ENCODE results near the gene CES4A. TPM values are rescaled to one million over a fixed set of nuclear protein-coding genes. Genes with fewer than 3 reads are reported as not detected.

CES4A gene
- total and polyA plus RNA-seq, 12 donors: 3.8 to 20.6 (median 6.2) TPM

DNA sequence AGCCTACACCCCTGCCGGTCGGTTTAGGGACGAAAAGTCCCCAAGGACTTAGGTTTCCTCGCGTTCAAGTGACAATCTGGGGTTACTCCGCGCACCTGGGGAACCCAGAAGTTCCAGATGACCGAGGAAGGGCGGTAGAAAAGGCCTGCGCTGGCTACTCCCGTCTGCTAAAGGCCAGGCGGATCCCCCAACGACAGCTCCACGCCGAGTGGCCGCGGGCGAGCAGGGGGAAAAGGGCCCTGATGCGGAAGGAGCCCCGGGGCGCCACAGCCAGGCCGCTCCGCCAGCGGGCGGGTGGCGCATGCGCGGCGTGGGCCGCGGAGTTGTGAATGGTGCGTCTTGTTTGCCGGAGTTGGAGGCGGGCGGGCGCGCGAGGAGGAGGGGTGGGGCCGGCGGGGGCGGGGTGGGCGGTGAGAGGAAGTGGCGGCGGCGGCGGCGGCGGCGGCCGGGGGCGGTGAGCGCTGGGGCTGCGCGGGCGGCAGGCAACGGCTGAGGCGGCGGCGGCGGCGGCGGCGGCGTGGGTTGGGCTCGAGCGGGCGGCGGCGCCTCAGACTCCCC is 40.4 kb downstream of the CES4A start, which contains the start of gene CBFB:
Gene CBFB (plus strand): TSS at position 454 of the 558 bp plus-strand sequence. CDS start 259 bp downstream, outside the sequence.
- H3K27me3 ChIP-seq: no peaks in the 10 kb centered on the region
- ATAC-seq (peak; percentile 90 to 95 (median 94)), DNase-seq (peak; percentile 91 to 94)
- WGBS, 2 donors: 1% methylated on average over 47 to 67 of the region's 69 CpGs
- TF ChIP-seq, protein P1, sequence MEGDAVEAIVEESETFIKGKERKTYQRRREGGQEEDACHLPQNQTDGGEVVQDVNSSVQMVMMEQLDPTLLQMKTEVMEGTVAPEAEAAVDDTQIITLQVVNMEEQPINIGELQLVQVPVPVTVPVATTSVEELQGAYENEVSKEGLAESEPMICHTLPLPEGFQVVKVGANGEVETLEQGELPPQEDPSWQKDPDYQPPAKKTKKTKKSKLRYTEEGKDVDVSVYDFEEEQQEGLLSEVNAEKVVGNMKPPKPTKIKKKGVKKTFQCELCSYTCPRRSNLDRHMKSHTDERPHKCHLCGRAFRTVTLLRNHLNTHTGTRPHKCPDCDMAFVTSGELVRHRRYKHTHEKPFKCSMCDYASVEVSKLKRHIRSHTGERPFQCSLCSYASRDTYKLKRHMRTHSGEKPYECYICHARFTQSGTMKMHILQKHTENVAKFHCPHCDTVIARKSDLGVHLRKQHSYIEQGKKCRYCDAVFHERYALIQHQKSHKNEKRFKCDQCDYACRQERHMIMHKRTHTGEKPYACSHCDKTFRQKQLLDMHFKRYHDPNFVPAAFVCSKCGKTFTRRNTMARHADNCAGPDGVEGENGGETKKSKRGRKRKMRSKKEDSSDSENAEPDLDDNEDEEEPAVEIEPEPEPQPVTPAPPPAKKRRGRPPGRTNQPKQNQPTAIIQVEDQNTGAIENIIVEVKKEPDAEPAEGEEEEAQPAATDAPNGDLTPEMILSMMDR (IDR thresholded peaks at IDR 0.05): no peak
- H3K36me3 ChIP-seq: peaks cover 0 to 29% (median 0%) of the 10 kb centered on the region in 9 donors
- H3K27ac ChIP-seq: peak within 1 kb of the TSS; percentile 93 to 100 (median 99)
- peaks cover 3 to 39% (median 26%) of the 10 kb centered on the region in 9 donors for H3K4me1 ChIP-seq
- no peaks in the 10 kb centered on the region for H3K9me3 ChIP-seq
- intact Hi-C loops (cut with DNase I): loop anchor here in 2 of 10 donors (2.0 kb wide), 2 partner anchors 14 to 80 kb away; partner anchors contain the start of gene PHAF1 (in 1 of the 2)
- peak within 1 kb of the TSS; percentile 85 to 99 (median 96) for H3K4me3 ChIP-seq

DNA sequence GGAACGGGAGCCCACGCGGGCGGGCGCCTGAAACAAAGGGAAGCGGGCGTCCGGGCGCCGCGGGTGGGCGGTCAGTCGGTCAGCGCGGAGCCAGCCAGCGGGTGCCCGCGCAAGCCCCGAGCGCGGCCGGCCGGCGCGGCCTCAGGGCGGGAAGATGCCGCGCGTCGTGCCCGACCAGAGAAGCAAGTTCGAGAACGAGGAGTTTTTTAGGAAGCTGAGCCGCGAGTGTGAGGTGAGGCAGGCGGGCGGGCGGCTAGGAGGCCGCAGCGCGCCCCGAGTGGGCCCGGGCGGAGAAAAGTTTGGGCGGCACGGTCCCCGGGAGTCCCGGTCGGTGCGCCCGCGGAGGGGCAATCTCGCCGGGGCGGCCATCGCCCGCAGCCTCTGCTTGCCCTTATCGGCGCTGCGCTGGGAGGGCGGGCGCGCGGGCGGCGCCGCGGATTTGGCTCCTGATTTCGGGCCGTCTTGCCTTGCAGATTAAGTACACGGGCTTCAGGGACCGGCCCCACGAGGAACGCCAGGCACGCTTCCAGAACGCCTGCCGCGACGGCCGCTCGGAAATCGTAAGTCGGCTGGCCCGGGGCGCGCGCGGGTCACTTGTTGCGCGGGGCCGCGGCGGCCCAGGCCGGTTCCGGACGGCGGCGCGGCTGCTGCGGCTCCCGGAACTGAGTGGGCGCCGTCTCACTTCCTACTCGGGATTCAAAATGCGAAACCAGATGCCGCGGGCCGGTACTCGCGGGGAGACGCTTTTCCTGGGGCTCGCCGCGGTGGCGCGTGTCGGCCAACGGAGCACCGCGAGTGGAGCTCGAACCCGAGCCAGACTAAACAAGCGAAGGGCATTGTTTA is 41.1 kb downstream of the CES4A start:
- TF ChIP-seq, protein P1 (IDR thresholded peaks at IDR 0.05): no peak
- Histone ChIP-seq H3K36me3 (peaks cover 0 to 32% (median 0%) of the 10 kb centered on the region in 9 donors), H3K9me3 (no peaks in the 10 kb centered on the region), H3K27ac (peak overlapping the region; percentile 93 to 100 (median 99)), H3K4me1 (peaks cover 3 to 46% (median 30%) of the 10 kb centered on the region in 9 donors), H3K4me3 (peak overlapping the region; percentile 85 to 99 (median 96)), H3K27me3 (no peaks in the 10 kb centered on the region)
- DNase-seq (peak; percentile 67 to 73), ATAC-seq (peak; percentile 65 to 82 (median 73))
- WGBS, 2 donors: 0 to 1% methylated on average over 116 to 123 of the region's 123 CpGs
- intact Hi-C loops (cut with DNase I): loop anchor here in 3 of 10 donors (2.0 to 10.0 kb wide), 4 partner anchors 15 to 79 kb away; partner anchors contain the start of gene PHAF1 (in 2 of the 3)

DNA sequence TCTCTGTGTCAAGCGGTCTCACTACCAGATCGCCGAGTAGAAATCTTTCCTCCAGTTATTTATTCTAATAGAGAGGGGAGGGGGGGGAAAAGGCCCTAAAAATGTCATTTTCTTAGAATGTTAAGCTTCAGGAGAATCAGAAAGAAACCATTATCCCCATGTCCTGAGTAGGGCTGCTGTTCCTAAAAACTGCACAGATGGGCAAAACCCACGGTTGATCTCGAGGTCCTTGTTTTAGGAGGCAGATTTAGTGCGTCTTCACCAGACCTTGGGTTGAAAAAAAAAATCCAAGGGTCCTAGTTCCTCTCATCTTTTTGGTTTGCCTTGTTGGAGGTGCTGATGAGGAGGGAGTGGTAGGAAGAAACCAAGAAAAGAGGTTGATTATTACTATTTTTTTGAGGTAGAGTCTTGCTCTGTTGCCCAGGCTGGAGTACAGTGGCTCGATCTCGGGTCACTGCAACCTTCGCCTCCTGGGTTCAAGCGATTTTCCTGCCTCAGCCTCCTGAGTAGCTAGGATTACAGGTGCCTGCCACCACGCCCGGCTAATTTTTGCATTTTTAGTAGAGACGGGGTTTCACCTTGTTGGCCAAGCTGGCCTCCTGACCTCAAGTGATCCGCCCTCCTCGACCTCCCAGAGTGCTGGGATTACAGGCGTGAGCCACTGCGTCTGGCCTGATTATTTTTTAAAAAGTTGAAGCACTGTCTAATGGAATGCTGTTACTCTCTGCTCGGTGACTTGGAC is 42.0 kb downstream of the CES4A start:
- peaks cover 0 to 32% (median 0%) of the 10 kb centered on the region in 9 donors for H3K36me3 ChIP-seq
- intact Hi-C loops (cut with DNase I): loop anchor here in 2 of 10 donors (5.0 to 10.0 kb wide), 2 partner anchors 54 to 77 kb away; partner anchors contain the start of gene PHAF1 (in 1 of the 2)
- ATAC-seq (no peak), DNase-seq (no peak)
- 56 to 59% methylated on average over 18 of the region's 18 CpGs for WGBS, 2 donors
- no peaks in the 10 kb centered on the region for H3K9me3 ChIP-seq
- peaks cover 3 to 54% (median 39%) of the 10 kb centered on the region in 9 donors for H3K4me1 ChIP-seq
- TF ChIP-seq, protein P1 (IDR thresholded peaks at IDR 0.05): no peak
- H3K4me3 ChIP-seq: peak overlapping the region; percentile 85 to 99 (median 96)
- no peaks in the 10 kb centered on the region for H3K27me3 ChIP-seq
- peak overlapping the region in 9 of 10 donors; percentile 93 to 100 (median 99) for H3K27ac ChIP-seq
